22Rv1 (cell line): ENCODE results near the gene DOCK7.
"Not testable (repeated sequence)": the region's sequence is repeated elsewhere in the genome, so short reads cannot be mapped to it uniquely, and the experiment has no call there.

Experiments
- CTCF ChIP-seq: fragments of 450-650 bp; IDR thresholded peaks from 2 replicates; pipeline ENCODE4 v1.5.1; 2017; ENCODE audit warnings: mild to moderate bottlenecking
- ZFX ChIP-seq: fragments of 450-650 bp; IDR thresholded peaks from 2 replicates; pipeline ENCODE4 v1.6.1; 2017; ENCODE audit warnings: antibody characterized with exemption, borderline replicate concordance

- TF ChIP-seq CTCF, ZFX: not testable (repeated sequence)
Observed at GRCh38 chr1:62677822-62678221, 10.4 kb downstream of the DOCK7 start.
